Esophagus muscularis mucosa (tissue), 4 donors: Measurements from ENCODE around the gene CYB561A3. TPM values are rescaled to one million over a fixed set of nuclear protein-coding genes. Genes with fewer than 3 reads are reported as not detected.

Source experiments
- DNase-seq: peaks from one replicate; pipeline ENCODE4 v3.0.0-alpha.2; 2017; ENCODE audit errors: extremely low spot score
- H3K27ac ChIP-seq, 4 donors: fragments of 200-600 bp; sonication (generic); replicated peaks in 1 of 4; 1 replicate in 3 of 4; 2 replicates in 1 of 4; pipeline ENCODE4 v1.5.1; 2016 to 2019; ENCODE audit warnings: mild to moderate bottlenecking in 1 of 4
- H3K27me3 ChIP-seq, 4 donors: fragments of 200-600 bp; sonication (generic); one replicate each; pipeline versions ENCODE4 v1.5.1 to v1.6.0; 2016 to 2019
- H3K36me3 ChIP-seq, 4 donors: fragments of 200-600 bp; sonication (generic); one replicate each; pipeline ENCODE4 v1.5.1; 2016 to 2019
- H3K4me1 ChIP-seq, 4 donors: fragments of 200-600 bp; sonication (generic); one replicate each; pipeline ENCODE4 v1.5.1; 2016 to 2019
- H3K4me3 ChIP-seq, 4 donors: fragments of 200-600 bp; sonication (generic); 1 replicate in 2 of 4; 2 replicates in 2 of 4; pipeline ENCODE4 v1.5.1; 2016 to 2019; ENCODE audit warnings: mild to moderate bottlenecking in 4 of 4, moderate library complexity in 1 of 4
- H3K9me3 ChIP-seq, 4 donors: fragments of 200-600 bp; sonication (generic); 1 replicate in 3 of 4; 2 replicates in 1 of 4; pipeline ENCODE4 v1.5.1; 2016 to 2019
- CTCF ChIP-seq, 3 experiments: fragments of 200-600 bp in 2 of 3; fragments of 450-650 bp in 1 of 3; sonication (generic) in 2 of 3; IDR thresholded peaks; one replicate each; pipeline ENCODE4 v1.5.1; 2017 to 2019; ENCODE audit warnings: antibody characterized with exemption in 3 of 3, mild to moderate bottlenecking in 2 of 3, moderate library complexity in 1 of 3
- EP300 ChIP-seq: sonication (generic); formaldehyde crosslinking; IDR thresholded peaks from one replicate; pipeline ENCODE4 v1.6.1; 2017; ENCODE audit warnings: antibody characterized with exemption
- POLR2A ChIP-seq: fragments of 450-650 bp; IDR thresholded peaks from one replicate; pipeline ENCODE4 v1.6.1; 2017; ENCODE audit warnings: antibody characterized with exemption, moderate library complexity, mild to moderate bottlenecking, low read depth
- POLR2AphosphoS5 ChIP-seq, 2 donors: sonication (generic); formaldehyde crosslinking; IDR thresholded peaks; one replicate each; pipeline ENCODE4 v1.6.1; 2017; ENCODE audit warnings: antibody characterized with exemption in 2 of 2
- WGBS: methylation state at CpG from one replicate; pipeline ENCODE4 v1.1.5; 2018; 5-methylcytosine and 5-hydroxymethylcytosine counted together
- intact Hi-C: fragments of 100-400 bp; cut with DNase I; formaldehyde crosslinking; loops from one replicate; pipeline ENCODE4 v1.15.1; 2023
- total RNA-seq, 4 donors: library from RNA; depleted of rRNA; stranded (reverse); fragments of >200 nt; gene quantifications; one replicate each; pipeline versions ENCODE4 v1.1.0 to v1.2.1, GENCODE V29; 2016

Gene CYB561A3
- total RNA-seq, 4 donors from 2014 or later = 23.7 to 35.3 (median 31.6) TPM

- H3K27me3 ChIP-seq = no peaks in the 10 kb centered on the region
- no peaks in the 10 kb centered on the region for H3K9me3 ChIP-seq
- TF ChIP-seq POLR2A (no peak), CTCF (IDR thresholded peaks at IDR 0.05) (no peak), POLR2AphosphoS5 (IDR thresholded peaks at IDR 0.05) (no peak), EP300 (no peak)
- WGBS = no CpG with 5 or more reads among the region's 4 CpGs
- intact Hi-C loops = no loop called here
- no peak overlapping the region for H3K4me3 ChIP-seq
- H3K4me1 ChIP-seq = peaks cover 0 to 7% (median 0%) of the 10 kb centered on the region in 4 donors
- no peak for DNase-seq
- H3K36me3 ChIP-seq = peaks cover 0 to 46% (median 40%) of the 10 kb centered on the region in 4 donors
- no peak overlapping the region for H3K27ac ChIP-seq
Measured at GRCh38 chr11:61341706-61342105, 20.0 kb downstream of the CYB561A3 start.

- Histone ChIP-seq H3K4me3 (no peak overlapping the region), H3K9me3 (no peaks in the 10 kb centered on the region), H3K27me3 (no peaks in the 10 kb centered on the region), H3K4me1 (peaks cover 4 to 14% (median 5%) of the 10 kb centered on the region in 4 donors), H3K27ac (no peak overlapping the region), H3K36me3 (peaks cover 0 to 46% (median 33%) of the 10 kb centered on the region in 4 donors)
- DNase-seq = no peak
- 91% methylated on average over 2 of the region's 2 CpGs for WGBS
- intact Hi-C loops = no loop called here
- TF ChIP-seq POLR2A (no peak), EP300 (no peak), CTCF (IDR thresholded peaks at IDR 0.05) (no peak), POLR2AphosphoS5 (IDR thresholded peaks at IDR 0.05) (no peak)
Measured at GRCh38 chr11:61340979-61341378, 20.7 kb downstream of the CYB561A3 start.

- TF ChIP-seq POLR2A (no peak), POLR2AphosphoS5 (IDR thresholded peaks at IDR 0.05) (no peak), CTCF (IDR thresholded peaks at IDR 0.05) (no peak), EP300 (no peak)
- Histone ChIP-seq H3K4me1 (peaks cover 5 to 20% (median 9%) of the 10 kb centered on the region in 4 donors), H3K9me3 (no peaks in the 10 kb centered on the region), H3K27ac (no peak overlapping the region), H3K36me3 (peaks cover 0 to 42% (median 30%) of the 10 kb centered on the region in 4 donors), H3K4me3 (no peak overlapping the region), H3K27me3 (no peaks in the 10 kb centered on the region)
- WGBS = 89% methylated on average over 4 of the region's 4 CpGs
- intact Hi-C loops = no loop called here
- no peak for DNase-seq
Measured at GRCh38 chr11:61339490-61339878, 22.2 kb downstream of the CYB561A3 start.

- WGBS = 97% methylated on average over 19 of the region's 26 CpGs
- no peak overlapping the region for H3K4me3 ChIP-seq
- H3K9me3 ChIP-seq = no peaks in the 10 kb centered on the region
- H3K4me1 ChIP-seq = peaks cover 6 to 23% (median 10%) of the 10 kb centered on the region in 4 donors
- intact Hi-C loops = no loop called here
- no peak for TF ChIP-seq EP300
- no peak for TF ChIP-seq CTCF (IDR thresholded peaks at IDR 0.05)
- no peak for TF ChIP-seq POLR2AphosphoS5 (IDR thresholded peaks at IDR 0.05)
- TF ChIP-seq POLR2A = no peak
- no peaks in the 10 kb centered on the region for H3K27me3 ChIP-seq
- no peak overlapping the region for H3K27ac ChIP-seq
- no peak for DNase-seq
- H3K36me3 ChIP-seq = peaks cover 0 to 39% (median 30%) of the 10 kb centered on the region in 4 donors
Measured at GRCh38 chr11:61338783-61339489, 22.7 kb downstream of the CYB561A3 start.
